Astrocyte of the spinal cord (primary cell): ENCODE data around the gene LHFPL2.
"Not testable (repeated sequence)": the region's sequence is repeated elsewhere in the genome, so short reads cannot be mapped to it uniquely, and the experiment has no call there.

ENCODE experiments used
- DNase-seq: peaks from one replicate; pipeline ENCODE4 v3.0.0; 2011; ENCODE audit warnings: low read depth, low spot score
- H3K4me3 ChIP-seq: 2 replicates; pipeline ENCODE4 v1.5.1; 2011; ENCODE audit warnings: low read depth, mild to moderate bottlenecking, low read length, moderate library complexity
- CTCF ChIP-seq: IDR thresholded peaks from 2 replicates; pipeline ENCODE4 v1.5.1; 2012; ENCODE audit warnings: low read depth, mild to moderate bottlenecking, low read length, inconsistent platforms
- in situ Hi-C: cut with HindIII; loops from 2 replicates; pipeline ENCODE4 v1.10.0; 2017; ENCODE audit warnings: low sequenced_read_pairs

The LHFPL2 gene

DNA sequence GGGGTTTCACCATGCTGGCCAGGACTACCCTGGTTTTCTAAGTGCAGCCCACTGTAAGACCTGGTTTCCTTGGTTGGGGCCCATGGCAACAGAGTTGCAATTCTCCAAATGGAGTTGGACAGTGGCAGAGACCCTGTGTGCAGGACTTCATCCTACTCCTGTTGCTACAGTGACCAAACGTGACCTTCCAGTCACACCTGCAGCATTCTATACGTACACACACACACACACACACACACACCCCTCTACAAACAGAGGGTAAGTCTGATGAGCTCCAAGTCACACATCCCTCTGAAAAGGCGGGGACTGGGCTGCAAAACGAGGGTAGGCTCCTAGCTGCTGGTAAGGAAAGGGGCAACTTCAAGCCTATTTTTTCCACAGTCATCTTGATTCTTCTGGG lies 23.6 kb downstream of the LHFPL2 start:
- TF ChIP-seq CTCF = no peak

GRCh38 chr5:78624011-78624541 lies 24.5 kb downstream of the LHFPL2 start:
- no peak for TF ChIP-seq CTCF
- in situ Hi-C loops = no loop called here
- no peak overlapping the region for H3K4me3 ChIP-seq
- DNase-seq = no peak

More for the DNA sequence above, 23.6 kb downstream of the LHFPL2 start:
- no peak for DNase-seq
- in situ Hi-C loops = no loop called here
- H3K4me3 ChIP-seq = no peak overlapping the region

- TF ChIP-seq CTCF = no peak
- in situ Hi-C loops = no loop called here
- DNase-seq = no peak
- H3K4me3 ChIP-seq = no peak overlapping the region
Observed at GRCh38 chr5:78622302-78622971, 26.1 kb downstream of the LHFPL2 start.

DNA sequence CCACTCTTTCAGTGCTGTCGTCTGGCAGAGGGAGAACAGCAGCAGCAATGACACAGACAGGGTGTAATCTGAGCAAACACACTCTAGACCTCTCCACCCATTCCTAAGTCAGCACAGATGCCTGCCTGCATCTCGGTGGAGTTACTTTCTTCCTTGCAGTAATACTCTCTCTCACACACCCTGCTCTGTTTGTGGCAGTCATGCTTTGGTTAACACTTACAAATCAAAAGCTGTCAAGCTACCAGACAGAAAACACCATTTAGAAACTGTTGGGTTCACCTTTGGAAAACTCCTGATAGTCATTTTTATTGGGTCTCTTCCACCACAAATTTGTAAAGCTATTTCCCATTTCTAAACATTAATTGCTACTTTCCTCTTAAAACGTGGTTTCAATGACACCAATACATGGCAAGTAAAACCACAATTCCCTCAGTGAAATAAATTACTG lies 27.3 kb downstream of the LHFPL2 start:
- no peak overlapping the region for H3K4me3 ChIP-seq
- peak; percentile 31 for DNase-seq
- no peak for TF ChIP-seq CTCF
- in situ Hi-C loops = no loop called here

- H3K4me3 ChIP-seq, in situ Hi-C loops, DNase-seq: not testable (repeated sequence)
Observed at GRCh38 chr5:78620119-78620518, 28.5 kb downstream of the LHFPL2 start.

- H3K4me3 ChIP-seq = no peak overlapping the region
- no peak for TF ChIP-seq CTCF
- no peak for DNase-seq
- in situ Hi-C loops = no loop called here
Observed at GRCh38 chr5:78618303-78618702, 30.3 kb downstream of the LHFPL2 start.

- no peak for TF ChIP-seq CTCF
- in situ Hi-C loops = no loop called here
- no peak overlapping the region for H3K4me3 ChIP-seq
- DNase-seq = no peak
Observed at GRCh38 chr5:78615697-78616096, 32.9 kb downstream of the LHFPL2 start.
